Activated CD8-positive, alpha-beta memory T cell treated with anti-CD3 and anti-CD28 coated beads, Interleukin-2, amount 50 U/mL, for 48 hours (primary cell): Measurements from ENCODE around the gene TIMM29.

Experiments used
- DNase-seq: peaks from one replicate; pipeline ENCODE4 v3.0.0-alpha.2; 2020

The TIMM29 gene

GRCh38 chr19:10928563-10929401 lies at the start of gene TIMM29, which contains the start of gene YIPF2:
TIMM29 (plus strand) TSS chr19:10928811; CDS start chr19:10928823, 12 bp downstream.
YIPF2 (minus strand) TSS chr19:10928639; CDS start chr19:10928410, 229 bp downstream.
- peak; percentile 96 for DNase-seq

DNA sequence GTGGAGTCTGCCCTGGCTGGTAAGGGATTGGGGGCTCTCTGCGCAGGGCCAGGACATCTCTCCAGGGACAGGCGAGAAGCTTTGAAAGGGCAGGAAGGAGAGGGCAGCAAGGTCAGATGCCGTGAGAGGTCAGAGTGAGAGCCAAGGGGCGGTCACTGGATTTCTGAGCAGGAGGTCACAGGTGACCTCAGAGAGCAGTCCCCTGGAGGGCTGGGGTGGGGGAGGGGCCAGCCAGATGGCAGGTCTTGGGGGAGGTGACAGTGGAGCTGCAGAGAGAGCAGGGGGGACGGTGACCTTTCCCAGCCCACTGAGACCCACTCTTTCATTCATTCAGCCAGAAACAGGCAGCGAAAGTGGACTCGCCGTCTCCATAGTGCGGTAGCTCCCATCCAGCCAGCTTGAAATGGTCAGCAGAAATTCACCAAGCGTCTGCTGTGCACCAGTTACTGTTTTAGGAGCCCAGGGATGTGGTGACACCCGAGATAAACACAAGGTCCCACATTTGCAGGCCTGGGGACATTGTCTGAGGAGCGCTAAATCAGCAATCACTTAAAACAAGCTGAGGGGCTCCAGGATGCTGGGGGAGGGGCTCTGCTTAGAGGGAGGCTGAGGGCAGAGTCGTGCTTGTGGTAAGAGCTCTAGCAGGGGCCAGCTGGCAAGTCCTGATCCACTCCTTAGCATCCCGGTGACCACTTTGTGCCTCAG lies 47.1 kb upstream of the TIMM29 start:
- DNase-seq = no peak

- no peak for DNase-seq
These were observed 46.5 kb upstream of the TIMM29 start for GRCh38 chr19:10882108-10882457.

GRCh38 chr19:10884274-10884673 lies 44.3 kb upstream of the TIMM29 start:
- DNase-seq = no peak

GRCh38 chr19:10885201-10886169 lies 43.1 kb upstream of the TIMM29 start:
- no peak for DNase-seq

- no peak for DNase-seq
These were observed 40.8 kb upstream of the TIMM29 start for GRCh38 chr19:10887616-10888367.

- DNase-seq = no peak
These were observed 40.2 kb upstream of the TIMM29 start for GRCh38 chr19:10888421-10888866.

GRCh38 chr19:10889880-10890279 lies 38.7 kb upstream of the TIMM29 start:
- DNase-seq = no peak

DNA sequence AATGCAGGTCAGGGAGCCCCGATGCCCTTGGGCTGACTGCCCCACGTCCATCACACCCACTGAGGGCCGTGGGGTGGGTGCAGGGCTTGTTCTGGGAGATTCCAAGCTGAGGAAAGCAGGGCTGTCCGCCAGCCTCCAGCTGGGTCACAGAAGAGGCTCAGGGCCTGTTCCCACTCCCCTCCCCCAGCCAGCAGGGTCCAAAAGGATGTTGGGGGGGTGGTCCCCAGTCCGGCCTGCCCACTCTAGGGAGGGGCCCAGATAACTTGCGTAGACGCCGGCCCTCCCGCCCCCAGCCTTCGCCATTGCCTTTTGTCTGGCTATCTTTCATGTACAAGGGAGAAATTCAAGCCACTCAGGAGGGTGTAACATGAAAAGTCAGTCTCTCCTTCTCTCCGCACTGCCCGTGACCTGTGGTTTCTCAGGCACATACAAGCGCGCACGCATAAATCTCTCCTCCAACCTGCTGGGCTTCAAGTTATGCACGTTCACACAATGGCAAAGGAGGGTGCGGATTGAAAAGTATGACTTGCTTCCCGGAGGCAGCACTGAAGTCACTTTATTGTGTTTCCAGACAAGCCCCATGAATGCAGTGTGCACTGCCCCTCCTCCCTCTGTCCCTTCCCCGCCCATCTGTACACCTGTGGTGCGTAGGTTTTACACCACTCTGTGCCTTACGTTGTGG lies 37.1 kb upstream of the TIMM29 start:
- no peak for DNase-seq

GRCh38 chr19:10892256-10892655 lies 36.4 kb upstream of the TIMM29 start:
- no peak for DNase-seq

- no peak for DNase-seq
These were observed 33.7 kb upstream of the TIMM29 start for GRCh38 chr19:10894911-10895213.

GRCh38 chr19:10895363-10895762 lies 33.2 kb upstream of the TIMM29 start:
- DNase-seq = no peak

DNA sequence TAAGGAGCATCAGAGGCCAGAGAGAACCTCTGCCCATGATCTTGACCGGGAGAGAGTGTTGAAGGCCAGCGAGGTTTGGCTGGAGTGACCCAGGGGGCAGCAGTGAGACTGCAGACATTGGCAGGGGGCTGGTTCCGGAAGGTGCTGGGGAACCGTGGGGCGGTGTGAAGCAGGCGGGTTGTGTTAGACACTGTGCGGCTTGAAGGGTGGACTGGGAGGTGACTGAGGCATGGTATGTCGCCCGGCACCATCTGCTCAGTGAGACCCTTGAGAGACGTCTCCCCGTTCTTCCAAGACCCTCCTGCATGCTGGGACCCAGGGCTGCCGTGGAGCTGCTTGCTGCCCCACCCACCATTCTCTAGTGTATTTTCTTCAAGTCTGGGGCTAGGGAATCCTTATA lies 32.7 kb upstream of the TIMM29 start:
- no peak for DNase-seq

DNA sequence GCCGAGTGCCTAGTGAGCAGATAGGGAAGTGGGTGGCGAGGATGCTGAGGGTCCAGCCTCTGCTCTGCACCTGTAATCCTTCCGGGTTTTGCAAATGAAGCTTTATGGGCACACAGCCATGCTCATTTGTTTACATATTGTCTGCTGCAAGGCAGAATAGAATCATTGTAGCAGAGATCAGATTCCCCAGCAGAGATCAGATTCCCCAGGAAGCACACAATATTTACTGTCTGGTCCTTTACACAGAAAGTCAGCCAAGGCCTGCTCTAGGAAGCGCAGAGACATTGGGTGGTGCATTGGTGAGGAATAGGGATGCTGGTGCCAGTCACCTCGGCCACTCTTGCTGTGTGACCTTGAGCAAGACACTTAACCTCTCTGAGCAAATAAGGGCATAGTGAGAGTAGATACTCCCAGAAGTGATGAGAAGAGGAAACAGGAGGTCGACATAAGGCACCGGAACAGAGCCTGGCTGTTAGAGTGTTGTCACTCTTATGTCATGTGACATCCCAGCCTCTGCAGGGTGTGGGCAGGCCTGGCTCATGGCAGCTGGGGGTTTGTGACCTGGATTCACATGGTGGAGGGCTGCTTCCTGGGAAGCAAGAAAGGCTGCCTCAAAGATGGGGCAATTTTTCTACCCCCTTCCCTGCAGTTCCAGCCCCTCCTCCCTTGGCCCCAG lies 31.6 kb upstream of the TIMM29 start:
- DNase-seq = no peak

DNA sequence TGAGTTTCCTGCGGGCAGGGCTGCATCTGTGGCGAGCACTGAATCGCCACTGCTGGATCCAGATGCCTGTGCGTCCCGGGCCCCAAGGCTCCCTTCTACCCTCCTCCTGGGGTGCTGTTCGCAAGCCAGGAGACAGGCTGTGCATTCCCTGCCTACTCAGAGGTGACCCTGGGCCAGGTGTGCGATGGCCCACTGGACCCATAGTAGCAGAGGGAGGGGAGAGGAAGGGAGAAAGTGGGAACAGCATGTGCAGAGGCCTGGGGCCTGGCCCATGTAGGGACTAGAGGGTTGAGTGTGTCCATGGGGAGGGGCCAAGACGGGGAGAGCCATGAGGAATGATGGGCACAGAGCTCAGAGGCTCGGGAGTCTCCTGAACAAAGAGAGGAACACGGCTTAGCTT lies 30.0 kb upstream of the TIMM29 start:
- DNase-seq = no peak

DNA sequence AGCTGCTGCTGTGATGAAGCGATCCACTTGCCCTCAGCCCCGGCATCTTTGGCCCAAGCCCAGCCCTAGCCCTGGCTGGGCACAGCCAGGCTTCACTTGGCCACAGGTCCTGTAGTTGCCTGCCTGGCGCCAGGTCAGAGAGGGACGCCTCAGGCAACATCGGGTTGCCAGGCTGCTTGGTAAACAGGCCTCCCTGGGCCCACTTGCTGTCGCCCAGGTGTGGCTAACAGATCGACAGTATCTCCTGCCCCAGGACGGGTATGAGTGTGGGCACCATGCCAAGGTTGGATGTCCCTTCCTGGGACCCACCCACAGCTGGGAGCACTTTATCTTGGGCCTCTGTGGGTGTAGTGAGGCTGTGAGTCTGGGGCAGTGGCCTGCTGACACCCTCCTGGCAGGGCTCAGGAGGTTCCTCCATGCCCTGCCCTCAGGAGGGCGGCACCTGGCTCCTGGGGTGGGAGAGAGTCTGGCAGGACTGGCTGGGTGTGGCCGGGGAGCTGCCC lies 29.4 kb upstream of the TIMM29 start:
- DNase-seq = no peak

DNA sequence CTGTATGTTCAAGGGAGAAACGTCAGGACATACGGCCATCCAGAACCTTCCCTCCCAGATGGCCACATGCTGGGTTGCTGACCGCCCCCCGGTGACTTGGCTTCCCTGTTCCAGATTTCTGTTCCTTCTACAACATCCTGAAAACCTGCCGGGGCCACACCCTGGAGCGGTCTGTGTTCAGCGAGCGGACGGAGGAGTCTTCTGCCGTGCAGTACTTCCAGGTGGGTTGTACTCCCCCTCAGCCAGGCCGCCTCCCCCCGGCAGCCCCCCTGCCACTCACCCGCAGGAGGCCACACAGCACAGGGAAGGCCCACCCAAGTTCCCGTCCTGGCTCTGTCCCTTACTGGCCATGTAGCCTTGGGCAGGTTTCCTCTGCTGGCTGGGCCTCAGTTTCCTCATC lies 20.7 kb upstream of the TIMM29 start:
- DNase-seq = no peak

DNA sequence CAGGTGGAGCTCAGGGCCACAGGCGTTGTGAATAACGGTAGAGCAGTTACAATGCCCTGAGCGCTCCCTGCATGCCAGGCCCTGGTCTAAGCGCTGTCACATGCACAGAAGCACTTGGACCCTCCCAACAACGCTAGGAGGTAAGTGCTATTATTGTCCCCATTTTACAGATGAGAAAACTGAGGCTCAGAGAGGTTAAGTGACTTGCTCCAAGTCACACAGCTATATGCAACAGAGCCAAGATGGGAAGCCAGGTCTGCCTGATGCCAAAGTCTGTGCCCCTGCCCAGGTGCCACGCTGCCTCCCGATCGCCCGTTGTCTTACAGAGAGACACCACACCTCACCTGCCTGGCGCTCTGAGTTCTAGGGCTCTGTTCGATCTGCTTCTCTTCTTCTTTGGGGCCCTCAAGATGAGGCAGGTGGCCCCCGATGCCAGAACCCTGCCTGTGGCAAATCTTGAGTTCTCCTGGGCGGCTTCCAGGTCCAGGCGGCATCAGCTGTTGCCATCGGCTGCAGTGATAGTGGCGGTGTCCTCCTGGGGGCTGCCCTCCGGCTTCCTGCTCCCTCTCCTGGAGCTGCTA lies 20.1 kb upstream of the TIMM29 start:
- DNase-seq = no peak

GRCh38 chr19:10911579-10912363 lies 16.8 kb upstream of the TIMM29 start:
- DNase-seq = no peak

DNA sequence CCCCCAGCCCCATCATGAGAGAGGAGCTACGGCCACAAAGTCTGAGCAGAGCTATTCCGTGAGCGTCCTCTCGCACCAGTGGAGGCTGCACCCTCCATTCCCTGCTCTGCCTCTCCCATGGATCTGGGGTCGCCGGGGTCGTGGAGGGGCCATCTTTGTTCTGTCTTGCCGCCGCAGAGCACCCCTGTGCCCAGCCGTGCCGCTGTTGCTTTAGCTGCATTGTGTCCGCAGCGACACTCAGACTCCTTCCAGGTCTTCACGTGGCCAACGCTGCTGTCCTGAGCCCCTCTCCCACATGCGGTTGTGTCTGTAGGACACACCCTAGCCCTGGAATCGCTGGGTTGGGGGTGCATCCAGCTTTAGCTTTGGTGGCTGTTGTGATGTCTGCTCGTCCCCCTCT lies 16.0 kb upstream of the TIMM29 start:
- DNase-seq = no peak
